Cardiac fibroblast (primary cell): ENCODE measurements around the gene SSU72.
A peak's percentile ranks its signal among the peaks of the same experiment; 100 is the strongest.
"Not testable (repeated sequence)": the region's sequence is repeated elsewhere in the genome, so short reads cannot be mapped to it uniquely, and the experiment has no call there.

Source experiments
- DNase-seq, 2 donors: peaks; one replicate each; pipeline versions ENCODE4 v3.0.0 to v3.0.0-alpha.2; 2010; ENCODE audit warnings: low read depth in 2 of 2
- H3K4me3 ChIP-seq, 2 donors: replicated peaks in 1 of 2; 1 replicate in 1 of 2; 2 replicates in 1 of 2; pipeline ENCODE4 v1.5.1; 2011; ENCODE audit warnings: low read depth in 2 of 2, low read length in 2 of 2, mild to moderate bottlenecking in 2 of 2, moderate library complexity in 1 of 2
- CTCF ChIP-seq: IDR thresholded peaks from one replicate; pipeline ENCODE4 v1.5.1; 2011; ENCODE audit warnings: low read depth, mild to moderate bottlenecking, low read length, inconsistent platforms

Gene SSU72

GRCh38 chr1:1560178-1560577, 14.5 kb downstream of the SSU72 start:
- DNase-seq: no peak
- no peak overlapping the region for H3K4me3 ChIP-seq
- TF ChIP-seq CTCF: no peak

GRCh38 chr1:1559066-1559465, 15.6 kb downstream of the SSU72 start:
- TF ChIP-seq CTCF: no peak
- no peak overlapping the region for H3K4me3 ChIP-seq
- DNase-seq: no peak

- no peak for TF ChIP-seq CTCF
- no peak overlapping the region for H3K4me3 ChIP-seq
- DNase-seq: no peak
Observed at GRCh38 chr1:1558591-1558990, 16.1 kb downstream of the SSU72 start.

- H3K4me3 ChIP-seq, DNase-seq: not testable (repeated sequence)
Observed at GRCh38 chr1:1557688-1558087, 17.0 kb downstream of the SSU72 start.

- DNase-seq, H3K4me3 ChIP-seq: not testable (repeated sequence)
Observed at GRCh38 chr1:1556961-1557360, 17.7 kb downstream of the SSU72 start.

GRCh38 chr1:1556505-1556904, 18.2 kb downstream of the SSU72 start:
- H3K4me3 ChIP-seq: no peak overlapping the region
- TF ChIP-seq CTCF: no peak

GRCh38 chr1:1554926-1555915, 19.4 kb downstream of the SSU72 start:
- TF ChIP-seq CTCF: no peak
- no peak overlapping the region for H3K4me3 ChIP-seq
- DNase-seq: peak; percentile 79 to 81

More at GRCh38 chr1:1556505-1556904, 18.2 kb downstream of the SSU72 start:
- DNase-seq: no peak

GRCh38 chr1:1554550-1554925, 20.1 kb downstream of the SSU72 start:
- TF ChIP-seq CTCF: no peak
- no peak for DNase-seq
- H3K4me3 ChIP-seq: no peak overlapping the region
